ENCODE data around the gene ARFGAP3. TPM values are rescaled to one million over a fixed set of nuclear protein-coding genes. Genes with fewer than 3 reads are reported as not detected.

The ARFGAP3 gene
- total RNA-seq, 1 donor from 2014 or later: 62.0 TPM

GRCh38 chr22:42901790-42902508 is 44.9 kb upstream of the ARFGAP3 start:
- H3K27me3 ChIP-seq (ENCODE audit: control insufficient read depth, insufficient read depth, low read length): no peaks in the 10 kb centered on the region
- DNase-seq (ENCODE audit: low read depth): no peak
- peaks cover 3% of the 10 kb centered on the region for H3K36me3 ChIP-seq (ENCODE audit: control insufficient read depth, insufficient read depth, low read length)
- no peak overlapping the region for H3K4me3 ChIP-seq (ENCODE audit: low read depth, low read length)
- TF ChIP-seq, protein P1, sequence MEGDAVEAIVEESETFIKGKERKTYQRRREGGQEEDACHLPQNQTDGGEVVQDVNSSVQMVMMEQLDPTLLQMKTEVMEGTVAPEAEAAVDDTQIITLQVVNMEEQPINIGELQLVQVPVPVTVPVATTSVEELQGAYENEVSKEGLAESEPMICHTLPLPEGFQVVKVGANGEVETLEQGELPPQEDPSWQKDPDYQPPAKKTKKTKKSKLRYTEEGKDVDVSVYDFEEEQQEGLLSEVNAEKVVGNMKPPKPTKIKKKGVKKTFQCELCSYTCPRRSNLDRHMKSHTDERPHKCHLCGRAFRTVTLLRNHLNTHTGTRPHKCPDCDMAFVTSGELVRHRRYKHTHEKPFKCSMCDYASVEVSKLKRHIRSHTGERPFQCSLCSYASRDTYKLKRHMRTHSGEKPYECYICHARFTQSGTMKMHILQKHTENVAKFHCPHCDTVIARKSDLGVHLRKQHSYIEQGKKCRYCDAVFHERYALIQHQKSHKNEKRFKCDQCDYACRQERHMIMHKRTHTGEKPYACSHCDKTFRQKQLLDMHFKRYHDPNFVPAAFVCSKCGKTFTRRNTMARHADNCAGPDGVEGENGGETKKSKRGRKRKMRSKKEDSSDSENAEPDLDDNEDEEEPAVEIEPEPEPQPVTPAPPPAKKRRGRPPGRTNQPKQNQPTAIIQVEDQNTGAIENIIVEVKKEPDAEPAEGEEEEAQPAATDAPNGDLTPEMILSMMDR (IDR thresholded peaks at IDR 0.05; ENCODE audit: insufficient read depth, low read length, poor library complexity, severe bottlenecking): peak; percentile 24

DNA sequence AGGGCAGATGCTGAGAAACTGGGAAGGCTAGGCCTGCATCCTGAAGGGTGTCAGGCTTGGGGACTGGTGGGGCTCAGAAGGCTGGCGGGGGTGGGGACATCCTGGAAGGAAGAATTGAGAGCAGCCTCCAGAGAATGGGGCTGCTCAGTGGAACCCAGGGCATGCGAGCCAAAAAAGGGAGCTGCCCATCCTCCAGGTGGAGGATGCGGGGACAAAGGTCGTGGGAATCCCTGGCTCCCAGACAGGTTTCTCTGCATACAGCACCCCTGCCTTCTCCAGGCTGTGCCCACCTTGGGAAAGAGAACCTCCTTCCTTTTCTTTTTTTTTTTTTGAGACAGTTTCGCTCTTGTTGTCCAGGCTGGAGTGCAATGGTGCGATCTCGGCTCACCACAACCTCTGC is 40.9 kb upstream of the ARFGAP3 start:
- H3K27me3 ChIP-seq (ENCODE audit: control insufficient read depth, insufficient read depth, low read length): no peaks in the 10 kb centered on the region
- peaks cover 3% of the 10 kb centered on the region for H3K36me3 ChIP-seq (ENCODE audit: control insufficient read depth, insufficient read depth, low read length)
- DNase-seq (ENCODE audit: low read depth): no peak
- no peak overlapping the region for H3K4me3 ChIP-seq (ENCODE audit: low read depth, low read length)
- TF ChIP-seq, protein P1 (IDR thresholded peaks at IDR 0.05; ENCODE audit: insufficient read depth, low read length, poor library complexity, severe bottlenecking): no peak

DNA sequence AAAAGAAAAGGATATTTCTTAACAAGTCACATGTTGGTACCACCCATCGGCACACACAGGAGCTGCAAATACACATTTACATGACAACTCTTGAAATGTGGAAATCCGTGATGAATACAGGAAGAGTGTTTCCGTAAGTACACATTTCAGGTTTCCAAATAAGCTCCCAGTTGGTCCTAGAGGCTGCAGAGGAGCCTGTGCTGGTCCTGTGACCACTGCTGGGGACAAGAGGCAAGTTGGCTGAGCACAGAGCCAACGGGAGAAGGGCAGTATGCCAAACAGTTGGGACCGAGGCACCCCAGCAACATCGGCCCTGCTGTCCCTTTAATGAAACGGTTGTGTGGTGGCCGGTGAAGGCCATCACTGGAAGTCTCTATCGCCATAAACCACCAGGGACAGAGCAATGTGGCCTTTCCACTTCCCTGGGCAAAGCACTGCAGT is 38.5 kb upstream of the ARFGAP3 start:
- H3K4me3 ChIP-seq (ENCODE audit: low read depth, low read length): no peak overlapping the region
- H3K27me3 ChIP-seq (ENCODE audit: control insufficient read depth, insufficient read depth, low read length): no peaks in the 10 kb centered on the region
- TF ChIP-seq, protein P1 (IDR thresholded peaks at IDR 0.05; ENCODE audit: insufficient read depth, low read length, poor library complexity, severe bottlenecking): no peak
- peaks cover 1% of the 10 kb centered on the region for H3K36me3 ChIP-seq (ENCODE audit: control insufficient read depth, insufficient read depth, low read length)
- no peak for DNase-seq (ENCODE audit: low read depth)

GRCh38 chr22:42895087-42895486 is 38.0 kb upstream of the ARFGAP3 start:
- Histone ChIP-seq H3K27me3 (ENCODE audit: control insufficient read depth, insufficient read depth, low read length) (no peaks in the 10 kb centered on the region), H3K4me3 (ENCODE audit: low read depth, low read length) (no peak overlapping the region), H3K36me3 (ENCODE audit: control insufficient read depth, insufficient read depth, low read length) (peaks cover 1% of the 10 kb centered on the region)
- no peak for DNase-seq (ENCODE audit: low read depth)
- TF ChIP-seq, protein P1 (IDR thresholded peaks at IDR 0.05; ENCODE audit: insufficient read depth, low read length, poor library complexity, severe bottlenecking): no peak

DNA sequence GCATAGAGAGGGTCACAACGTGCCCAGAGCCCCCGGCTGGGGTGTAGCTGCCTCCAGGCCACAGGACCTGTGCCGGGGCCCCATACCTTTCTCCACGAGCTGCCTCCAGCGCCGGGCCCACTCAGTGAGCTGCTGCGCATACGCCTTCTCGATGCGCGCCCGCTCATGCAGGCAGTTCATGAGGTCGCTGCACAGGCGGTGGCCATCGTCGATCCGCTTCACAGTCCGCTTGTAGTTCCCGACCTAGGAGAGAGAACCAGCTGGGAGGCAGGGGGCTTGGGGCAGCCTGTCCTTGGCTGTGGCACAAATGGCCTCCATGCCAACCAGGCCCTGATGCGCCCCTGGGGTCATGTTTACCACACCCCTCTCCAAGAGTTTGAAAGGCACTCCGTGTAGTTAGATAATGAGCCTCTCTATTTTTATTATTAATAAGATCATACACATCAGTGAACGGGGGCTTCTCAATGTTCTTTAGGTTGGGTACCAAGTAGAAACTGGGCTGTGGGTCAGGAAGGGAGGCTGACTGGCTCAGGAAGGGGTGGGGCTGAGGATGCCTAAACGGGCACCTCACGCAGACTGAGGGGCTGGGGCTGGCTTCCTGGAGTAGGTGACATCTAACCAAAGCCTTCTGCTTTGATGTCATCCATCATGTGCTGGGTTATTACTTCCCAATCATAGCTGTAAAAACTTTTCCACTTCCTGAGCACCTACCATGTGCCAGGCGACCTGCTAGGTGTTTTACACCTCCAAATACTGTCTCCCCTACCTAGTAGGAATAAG is 36.5 kb upstream of the ARFGAP3 start:
- Histone ChIP-seq H3K4me3 (ENCODE audit: low read depth, low read length) (no peak overlapping the region), H3K27me3 (ENCODE audit: control insufficient read depth, insufficient read depth, low read length) (no peaks in the 10 kb centered on the region), H3K36me3 (ENCODE audit: control insufficient read depth, insufficient read depth, low read length) (peaks cover 2% of the 10 kb centered on the region)
- DNase-seq (ENCODE audit: low read depth): no peak
- TF ChIP-seq, protein P1 (IDR thresholded peaks at IDR 0.05; ENCODE audit: insufficient read depth, low read length, poor library complexity, severe bottlenecking): no peak
